Sciatic nerve (tissue), 2 donors: Measurements from ENCODE around the gene PDAP1. TPM values are rescaled to one million over a fixed set of nuclear protein-coding genes. Genes with fewer than 3 reads are reported as not detected.
"Not testable (repeated sequence)": the region's sequence is repeated elsewhere in the genome, so short reads cannot be mapped to it uniquely, and the experiment has no call there.

Source experiments
- ATAC-seq: fragments of 200-7000 bp; cut with Tn5 transposase; one replicate; pipeline ENCODE4 v1.9.1; 2020; ENCODE audit warnings: mild to moderate bottlenecking, moderate library complexity
- DNase-seq: peaks from one replicate; pipeline ENCODE4 v3.0.0-alpha.2; 2020; ENCODE audit warnings: low spot score
- intact Hi-C: fragments of 100-400 bp; cut with DNase I; formaldehyde crosslinking; loops from one replicate; pipeline ENCODE4 v1.14.2; 2022
- total RNA-seq: library from RNA; stranded (reverse); fragmentation: NEBNext Ultra II Directional; extraction: Animal tissue kit (Norgen Biotek cat#: 25700); gene quantifications from one replicate; pipeline ENCODE4 v1.2.1, GENCODE V29; 2021
- donor health status: DM: no; HTN: no; CAD: no.
- donor health status: DM: no; HTN: no; CAD: no.

The PDAP1 gene
- total RNA-seq, 1 donor from 2014 or later = 76.1 TPM

GRCh38 chr7:99429756-99430155, 21.4 kb upstream of the PDAP1 start:
- ATAC-seq (no peak), DNase-seq (no peak)
- intact Hi-C loops = no loop called here

GRCh38 chr7:99428972-99429566, 20.7 kb upstream of the PDAP1 start:
- intact Hi-C loops = no loop called here
- ATAC-seq (no peak), DNase-seq (no peak)

GRCh38 chr7:99424932-99425730, 16.7 kb upstream of the PDAP1 start:
- intact Hi-C loops = no loop called here
- ATAC-seq (no peak), DNase-seq (no peak)

- intact Hi-C loops = no loop called here
- ATAC-seq (no peak), DNase-seq (no peak)
Observed at GRCh38 chr7:99422625-99423024, 14.2 kb upstream of the PDAP1 start.

- DNase-seq = no peak
- no peak for ATAC-seq
- intact Hi-C loops = no loop called here
Observed at GRCh38 chr7:99422186-99422585, 13.8 kb upstream of the PDAP1 start.

- intact Hi-C loops = no loop called here
- ATAC-seq (no peak), DNase-seq (no peak)
Observed at GRCh38 chr7:99420986-99421385, 12.6 kb upstream of the PDAP1 start.

- intact Hi-C loops = no loop called here
Observed at GRCh38 chr7:99420213-99420612, 11.8 kb upstream of the PDAP1 start.

GRCh38 chr7:99419323-99420021, 11.1 kb upstream of the PDAP1 start:
- ATAC-seq = peak; percentile 18
- intact Hi-C loops = no loop called here
- DNase-seq = no peak

More at GRCh38 chr7:99420213-99420612, 11.8 kb upstream of the PDAP1 start:
- DNase-seq (no peak), ATAC-seq (no peak)

GRCh38 chr7:99418260-99418659, 9.9 kb upstream of the PDAP1 start:
- intact Hi-C loops = no loop called here
- DNase-seq (no peak), ATAC-seq (no peak)

GRCh38 chr7:99415513-99416127, 7.2 kb upstream of the PDAP1 start:
- intact Hi-C loops, ATAC-seq: not testable (repeated sequence)
- DNase-seq = peak; percentile 75

GRCh38 chr7:99410635-99411034, 2.2 kb upstream of the PDAP1 start:
- DNase-seq (no peak), ATAC-seq (no peak)
- intact Hi-C loops = no loop called here

GRCh38 chr7:99409806-99410205, 1.4 kb upstream of the PDAP1 start:
- intact Hi-C loops = loop anchor here (5.0 kb wide), 1 partner anchor 407 kb away; no protein-coding TSS in a partner anchor
- no peak for DNase-seq
- ATAC-seq = no peak

GRCh38 chr7:99409192-99409572, 785 bp upstream of the PDAP1 start:
- intact Hi-C loops = loop anchor here (5.0 kb wide), 1 partner anchor 408 kb away; no protein-coding TSS in a partner anchor
- DNase-seq = no peak
- peak; percentile 0 for ATAC-seq

- DNase-seq = peak; percentile 81
- intact Hi-C loops = loop anchor here (5.0 kb wide), 1 partner anchor 409 kb away; no protein-coding TSS in a partner anchor
- ATAC-seq = peak; percentile 12
Observed at GRCh38 chr7:99407872-99408378, 472 bp downstream of the PDAP1 start.

GRCh38 chr7:99406557-99406956, 1.8 kb downstream of the PDAP1 start:
- DNase-seq (no peak), ATAC-seq (no peak)
- intact Hi-C loops = loop anchor here (5.0 kb wide), 1 partner anchor 411 kb away; no protein-coding TSS in a partner anchor

- ATAC-seq = no peak
- DNase-seq = no peak
- intact Hi-C loops = loop anchor here (5.0 kb wide), 1 partner anchor 412 kb away; no protein-coding TSS in a partner anchor
Observed at GRCh38 chr7:99404977-99405320, 3.4 kb downstream of the PDAP1 start.

GRCh38 chr7:99404235-99404976, 4.0 kb downstream of the PDAP1 start:
- intact Hi-C loops = no loop called here
- DNase-seq = peak; percentile 64

GRCh38 chr7:99403764-99404163, 4.6 kb downstream of the PDAP1 start:
- ATAC-seq (no peak), DNase-seq (no peak)
- intact Hi-C loops = no loop called here

More at GRCh38 chr7:99404235-99404976, 4.0 kb downstream of the PDAP1 start:
- ATAC-seq = no peak
